Measurements from ENCODE around the gene CDK4. TPM values are rescaled to one million over a fixed set of nuclear protein-coding genes. Genes with fewer than 3 reads are reported as not detected.
A peak's percentile ranks its signal among the peaks of the same experiment; 100 is the strongest.

The CDK4 gene
- polyA plus RNA-seq, 1 donor (not counting 4 experiments of a cell fraction or from before 2014, with no cell fraction given): 146 TPM

DNA sequence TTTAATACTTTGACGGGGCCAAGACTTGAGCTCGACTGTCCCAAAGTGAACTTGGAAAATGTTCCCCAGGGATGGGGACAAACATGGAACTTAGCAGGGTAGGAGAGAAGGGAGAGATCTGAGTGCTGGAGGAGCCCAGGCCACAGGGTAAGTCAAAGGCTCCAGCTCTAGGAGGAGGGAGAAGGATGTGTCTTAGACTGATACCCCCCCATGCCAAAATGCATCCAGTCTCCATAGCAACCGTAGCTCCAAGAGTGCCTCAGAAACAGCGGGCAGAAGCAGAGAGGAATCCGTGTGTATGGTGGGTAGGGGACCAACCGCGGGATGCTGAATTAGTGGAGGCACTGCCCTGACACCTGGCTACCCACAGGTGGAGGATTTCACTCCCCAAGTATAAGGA lies 12.7 kb downstream of the CDK4 start:
- no peak overlapping the region for H3K4me3 ChIP-seq (ENCODE audit: control insufficient read depth in 2 of 3, extremely low read depth in 1 of 3, insufficient read depth in 2 of 3, low read depth in 1 of 3, low read length in 3 of 3)
- H3K27ac ChIP-seq (ENCODE audit: control insufficient read depth, insufficient read depth, low read length): no peak overlapping the region
- peaks cover 21% of the 10 kb centered on the region for H3K4me1 ChIP-seq (ENCODE audit: control insufficient read depth, extremely low read depth, insufficient read depth, low read length)
- H3K36me3 ChIP-seq (ENCODE audit: control insufficient read depth in 2 of 2, extremely low read depth in 1 of 2, insufficient read depth in 2 of 2, low read length in 2 of 2): no peaks in the 10 kb centered on the region
- no peaks in the 10 kb centered on the region for H3K79me2 ChIP-seq (ENCODE audit: control insufficient read depth, insufficient read depth, low read length)
- no peaks in the 10 kb centered on the region for H3K9me3 ChIP-seq (ENCODE audit: control insufficient read depth, low read depth, low read length)
- FAIRE-seq (no peak), DNase-seq (ENCODE audit: low read depth, low spot score) (no peak)
- no peaks in the 10 kb centered on the region for H4K20me1 ChIP-seq (ENCODE audit: control insufficient read depth, extremely low read depth, insufficient read depth, low read length)
- no peak overlapping the region for H2AFZ ChIP-seq (ENCODE audit: control insufficient read depth, low read length)
- H3K9me1 ChIP-seq (ENCODE audit: control insufficient read depth, extremely low read depth, insufficient read depth, low read length): no peaks in the 10 kb centered on the region
- TF ChIP-seq, protein P1, sequence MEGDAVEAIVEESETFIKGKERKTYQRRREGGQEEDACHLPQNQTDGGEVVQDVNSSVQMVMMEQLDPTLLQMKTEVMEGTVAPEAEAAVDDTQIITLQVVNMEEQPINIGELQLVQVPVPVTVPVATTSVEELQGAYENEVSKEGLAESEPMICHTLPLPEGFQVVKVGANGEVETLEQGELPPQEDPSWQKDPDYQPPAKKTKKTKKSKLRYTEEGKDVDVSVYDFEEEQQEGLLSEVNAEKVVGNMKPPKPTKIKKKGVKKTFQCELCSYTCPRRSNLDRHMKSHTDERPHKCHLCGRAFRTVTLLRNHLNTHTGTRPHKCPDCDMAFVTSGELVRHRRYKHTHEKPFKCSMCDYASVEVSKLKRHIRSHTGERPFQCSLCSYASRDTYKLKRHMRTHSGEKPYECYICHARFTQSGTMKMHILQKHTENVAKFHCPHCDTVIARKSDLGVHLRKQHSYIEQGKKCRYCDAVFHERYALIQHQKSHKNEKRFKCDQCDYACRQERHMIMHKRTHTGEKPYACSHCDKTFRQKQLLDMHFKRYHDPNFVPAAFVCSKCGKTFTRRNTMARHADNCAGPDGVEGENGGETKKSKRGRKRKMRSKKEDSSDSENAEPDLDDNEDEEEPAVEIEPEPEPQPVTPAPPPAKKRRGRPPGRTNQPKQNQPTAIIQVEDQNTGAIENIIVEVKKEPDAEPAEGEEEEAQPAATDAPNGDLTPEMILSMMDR (optimal IDR thresholded peaks at IDR 0.05 in 1 of 3, IDR thresholded peaks at IDR 0.05 in 1 of 3, conservative IDR thresholded peaks at IDR 0.05 in 1 of 3; ENCODE audit: extremely low read depth in 1 of 3, insufficient read depth in 2 of 3, low read length in 3 of 3): no peak
- TF ChIP-seq EZH2 (IDR thresholded peaks at IDR 0.05; ENCODE audit: low read length): peak; percentile 80
- no peak overlapping the region for H3K4me2 ChIP-seq (ENCODE audit: control insufficient read depth, extremely low read depth, insufficient read depth, low read depth, low read length)
- peaks cover 53% of the 10 kb centered on the region for H3K27me3 ChIP-seq (ENCODE audit: control insufficient read depth, extremely low read depth, insufficient read depth, low read length)
- dilution Hi-C loops (cut with MboI; ENCODE audit: extremely low pct_ligation_motif_present, low sequenced_read_pairs): loop anchor here (25.0 kb wide), 1 partner anchor 152 kb away; the partner anchor contains the start of gene PIP4K2C
- no peak overlapping the region for H3K9ac ChIP-seq (ENCODE audit: control insufficient read depth, extremely low read depth, insufficient read depth, low read length)

- DNase-seq (ENCODE audit: low read depth, low spot score) (no peak), FAIRE-seq (no peak)
- Histone ChIP-seq H3K9me1 (ENCODE audit: control insufficient read depth, extremely low read depth, insufficient read depth, low read length) (no peaks in the 10 kb centered on the region), H3K4me2 (ENCODE audit: control insufficient read depth, extremely low read depth, insufficient read depth, low read depth, low read length) (peak within 1 kb of the TSS; percentile 40), H3K4me3 (ENCODE audit: control insufficient read depth in 2 of 3, extremely low read depth in 1 of 3, insufficient read depth in 2 of 3, low read depth in 1 of 3, low read length in 3 of 3) (peak within 1 kb of the TSS in 1 of 3 experiments; percentile 13), H2AFZ (ENCODE audit: control insufficient read depth, low read length) (no peak within 1 kb of the TSS), H3K27me3 (ENCODE audit: control insufficient read depth, extremely low read depth, insufficient read depth, low read length) (peaks cover 59% of the 10 kb centered on the region), H3K9ac (ENCODE audit: control insufficient read depth, extremely low read depth, insufficient read depth, low read length) (no peak within 1 kb of the TSS), H4K20me1 (ENCODE audit: control insufficient read depth, extremely low read depth, insufficient read depth, low read length) (no peaks in the 10 kb centered on the region), H3K9me3 (ENCODE audit: control insufficient read depth, low read depth, low read length) (no peaks in the 10 kb centered on the region), H3K36me3 (ENCODE audit: control insufficient read depth in 2 of 2, extremely low read depth in 1 of 2, insufficient read depth in 2 of 2, low read length in 2 of 2) (no peaks in the 10 kb centered on the region), H3K4me1 (ENCODE audit: control insufficient read depth, extremely low read depth, insufficient read depth, low read length) (peaks cover 19% of the 10 kb centered on the region), H3K79me2 (ENCODE audit: control insufficient read depth, insufficient read depth, low read length) (no peaks in the 10 kb centered on the region), H3K27ac (ENCODE audit: control insufficient read depth, insufficient read depth, low read length) (no peak within 1 kb of the TSS)
- dilution Hi-C loops (cut with MboI; ENCODE audit: extremely low pct_ligation_motif_present, low sequenced_read_pairs): loop anchor here (25.0 kb wide), 1 partner anchor 151 kb away; the partner anchor contains the start of gene PIP4K2C
- peak; percentile 92 for TF ChIP-seq EZH2 (IDR thresholded peaks at IDR 0.05; ENCODE audit: low read length)
- TF ChIP-seq, protein P1 (optimal IDR thresholded peaks at IDR 0.05 in 1 of 3, IDR thresholded peaks at IDR 0.05 in 1 of 3, conservative IDR thresholded peaks at IDR 0.05 in 1 of 3; ENCODE audit: extremely low read depth in 1 of 3, insufficient read depth in 2 of 3, low read length in 3 of 3): no peak
Measured at GRCh38 chr12:57738661-57739237, 13.4 kb downstream of the CDK4 start, which contains the start of gene AGAP2. TSS of gene AGAP2 (minus strand) at chr12:57738742. CDS start at chr12:57738246, 496 bp downstream.
